ENCODE measurements around the gene SRC. TPM values are rescaled to one million over a fixed set of nuclear protein-coding genes. Genes with fewer than 3 reads are reported as not detected.

Gene SRC
- total RNA-seq, 4 donors from 2014 or later = 23.4 to 36.9 (median 29.0) TPM

DNA sequence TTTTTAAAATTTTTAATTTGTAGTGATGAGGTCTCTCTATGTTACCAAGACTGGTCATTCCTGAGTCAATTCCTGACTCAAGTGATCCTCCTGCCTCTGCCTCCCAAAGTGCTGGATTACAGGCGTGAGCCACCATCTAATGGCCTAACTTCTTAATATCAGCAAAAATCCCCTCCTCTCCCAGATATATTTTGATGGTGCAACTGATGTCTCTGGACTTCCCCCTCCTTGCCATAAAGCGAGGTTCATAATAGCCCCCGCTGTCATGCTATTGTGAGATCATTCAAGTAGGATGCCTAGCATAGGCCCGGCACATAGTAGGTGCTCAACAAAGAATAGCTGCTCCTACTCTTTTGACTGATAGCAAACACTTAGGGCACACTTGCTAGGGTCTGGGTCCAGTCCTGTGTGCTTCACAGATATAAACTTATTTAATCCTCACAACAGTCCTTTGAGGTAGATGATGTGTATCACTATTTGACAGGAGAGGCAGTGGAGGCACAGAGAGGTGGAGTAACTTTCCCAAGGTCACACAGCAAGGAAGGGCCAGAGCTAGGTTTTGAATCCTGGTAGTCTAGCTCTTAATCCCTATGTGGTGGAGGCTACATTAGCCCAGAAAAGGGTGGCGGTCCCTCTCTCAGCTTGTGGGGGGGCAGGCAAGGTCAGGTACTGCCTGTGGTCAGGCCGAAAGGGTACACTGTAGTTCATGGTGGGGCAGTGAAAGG lies 14.6 kb downstream of the SRC start:
- H3K9me3 ChIP-seq = no peaks in the 10 kb centered on the region
- H3K4me3 ChIP-seq = no peak overlapping the region
- TF ChIP-seq, protein P1, sequence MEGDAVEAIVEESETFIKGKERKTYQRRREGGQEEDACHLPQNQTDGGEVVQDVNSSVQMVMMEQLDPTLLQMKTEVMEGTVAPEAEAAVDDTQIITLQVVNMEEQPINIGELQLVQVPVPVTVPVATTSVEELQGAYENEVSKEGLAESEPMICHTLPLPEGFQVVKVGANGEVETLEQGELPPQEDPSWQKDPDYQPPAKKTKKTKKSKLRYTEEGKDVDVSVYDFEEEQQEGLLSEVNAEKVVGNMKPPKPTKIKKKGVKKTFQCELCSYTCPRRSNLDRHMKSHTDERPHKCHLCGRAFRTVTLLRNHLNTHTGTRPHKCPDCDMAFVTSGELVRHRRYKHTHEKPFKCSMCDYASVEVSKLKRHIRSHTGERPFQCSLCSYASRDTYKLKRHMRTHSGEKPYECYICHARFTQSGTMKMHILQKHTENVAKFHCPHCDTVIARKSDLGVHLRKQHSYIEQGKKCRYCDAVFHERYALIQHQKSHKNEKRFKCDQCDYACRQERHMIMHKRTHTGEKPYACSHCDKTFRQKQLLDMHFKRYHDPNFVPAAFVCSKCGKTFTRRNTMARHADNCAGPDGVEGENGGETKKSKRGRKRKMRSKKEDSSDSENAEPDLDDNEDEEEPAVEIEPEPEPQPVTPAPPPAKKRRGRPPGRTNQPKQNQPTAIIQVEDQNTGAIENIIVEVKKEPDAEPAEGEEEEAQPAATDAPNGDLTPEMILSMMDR (IDR thresholded peaks at IDR 0.05) = no peak
- peaks cover 0 to 3% (median 0%) of the 10 kb centered on the region in 3 donors for H3K36me3 ChIP-seq
- peaks cover 0 to 46% (median 26%) of the 10 kb centered on the region in 4 donors for H3K4me1 ChIP-seq
- no peaks in the 10 kb centered on the region for H3K27me3 ChIP-seq
- DNase-seq (ENCODE audit: low spot score in 2 of 2) = no peak
- 94 to 97% methylated on average over 6 of the region's 6 CpGs for WGBS, 2 donors
- no peak overlapping the region for H3K27ac ChIP-seq

DNA sequence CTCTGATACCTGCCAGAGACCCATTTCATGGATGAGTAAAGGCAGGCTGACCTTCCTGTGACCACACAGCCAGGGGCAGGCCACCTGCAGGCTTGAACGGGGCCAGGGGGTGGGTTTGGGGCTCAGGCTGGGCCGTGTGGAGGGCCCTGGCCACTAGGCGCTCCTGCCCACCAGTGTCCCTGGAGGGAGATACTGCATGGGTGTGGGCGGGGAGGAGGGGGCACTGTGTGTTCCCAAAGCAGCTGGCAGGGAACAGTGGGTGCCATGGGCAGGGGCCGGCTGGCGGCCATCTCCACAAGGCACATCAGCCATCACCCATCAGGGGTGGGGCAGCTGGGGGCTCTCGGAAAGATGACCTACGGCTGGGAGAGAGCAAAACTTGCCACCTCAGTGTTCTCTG lies 15.4 kb downstream of the SRC start:
- 73 to 82% methylated on average over 8 of the region's 8 CpGs for WGBS, 2 donors
- peaks cover 0 to 10% (median 0%) of the 10 kb centered on the region in 3 donors for H3K36me3 ChIP-seq
- H3K27ac ChIP-seq = no peak overlapping the region
- DNase-seq (ENCODE audit: low spot score in 2 of 2) = no peak
- H3K9me3 ChIP-seq = no peaks in the 10 kb centered on the region
- H3K27me3 ChIP-seq = no peaks in the 10 kb centered on the region
- TF ChIP-seq, protein P1 (IDR thresholded peaks at IDR 0.05) = no peak
- TF ChIP-seq POLR2A (IDR thresholded peaks at IDR 0.05) = no peak
- TF ChIP-seq EP300 (IDR thresholded peaks at IDR 0.05) = no peak
- peaks cover 0 to 38% (median 20%) of the 10 kb centered on the region in 4 donors for H3K4me1 ChIP-seq
- no peak overlapping the region for H3K4me3 ChIP-seq

DNA sequence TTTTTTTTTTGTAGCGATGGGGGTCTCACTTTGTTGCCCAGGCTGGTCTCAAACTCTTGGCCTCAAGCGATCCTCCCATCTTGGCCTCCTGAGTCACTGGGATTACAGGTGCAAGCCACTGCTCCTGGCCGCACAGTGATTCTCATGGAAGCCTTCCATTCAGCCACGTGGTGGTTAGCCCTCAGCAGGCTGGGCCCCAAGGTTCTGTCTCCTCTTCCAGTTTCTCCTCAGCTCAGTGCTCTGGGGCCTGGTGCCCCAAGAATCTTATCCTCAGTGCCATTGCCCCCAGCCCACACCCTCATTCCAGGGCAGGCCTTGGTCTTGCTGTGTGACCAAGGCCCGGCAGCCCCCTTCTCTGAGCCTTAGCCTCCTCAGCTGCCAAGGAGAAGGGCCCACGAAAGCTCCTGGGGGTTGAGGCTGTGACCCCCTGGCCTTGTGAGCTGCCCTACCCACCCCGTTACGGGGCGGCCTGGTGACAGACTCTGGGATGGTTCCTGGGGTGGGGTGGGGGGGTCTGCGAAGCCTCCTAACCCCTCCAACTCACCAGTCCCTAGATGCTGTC lies 16.4 kb downstream of the SRC start:
- TF ChIP-seq EP300 (IDR thresholded peaks at IDR 0.05) = no peak
- TF ChIP-seq POLR2A (IDR thresholded peaks at IDR 0.05) = no peak
- TF ChIP-seq, protein P1 (IDR thresholded peaks at IDR 0.05) = no peak
- no peak for DNase-seq (ENCODE audit: low spot score in 2 of 2)
- Histone ChIP-seq H3K4me1 (peaks cover 0 to 28% (median 13%) of the 10 kb centered on the region in 4 donors), H3K27ac (no peak overlapping the region), H3K36me3 (peaks cover 0 to 15% (median 0%) of the 10 kb centered on the region in 3 donors), H3K9me3 (no peaks in the 10 kb centered on the region), H3K4me3 (no peak overlapping the region), H3K27me3 (no peaks in the 10 kb centered on the region)
- WGBS, 2 donors = 75 to 77% methylated on average over 10 of the region's 10 CpGs

DNA sequence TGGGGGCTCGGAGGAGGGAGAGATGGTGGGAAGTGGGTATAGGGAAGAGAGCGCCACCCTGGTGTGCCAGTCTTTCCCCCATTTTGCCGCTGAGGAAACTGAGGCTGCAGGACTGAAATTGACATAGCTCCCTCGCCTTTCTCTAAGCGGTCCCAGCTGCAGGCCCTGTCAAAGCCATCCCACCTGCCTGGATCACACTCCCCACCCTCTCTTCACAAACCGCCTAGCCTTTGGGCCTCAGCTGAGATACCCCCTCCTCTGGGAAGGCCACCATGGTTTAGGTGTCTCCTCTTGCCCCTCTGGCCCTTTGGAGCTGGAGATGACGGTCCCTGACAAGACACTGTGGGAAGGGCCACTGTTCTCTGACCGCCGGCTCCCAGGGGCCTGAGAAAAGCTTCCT lies 16.9 kb downstream of the SRC start:
- H3K9me3 ChIP-seq = no peaks in the 10 kb centered on the region
- H3K4me1 ChIP-seq = peaks cover 0 to 23% (median 12%) of the 10 kb centered on the region in 4 donors
- peaks cover 0 to 16% (median 0%) of the 10 kb centered on the region in 3 donors for H3K36me3 ChIP-seq
- H3K27me3 ChIP-seq = no peaks in the 10 kb centered on the region
- 97 to 100% methylated on average over 6 to 9 of the region's 9 CpGs for WGBS, 2 donors
- DNase-seq (ENCODE audit: low spot score in 2 of 2) = no peak
- H3K27ac ChIP-seq = no peak overlapping the region
- no peak overlapping the region for H3K4me3 ChIP-seq
- no peak for TF ChIP-seq POLR2A (IDR thresholded peaks at IDR 0.05)
- no peak for TF ChIP-seq EP300 (IDR thresholded peaks at IDR 0.05)
- TF ChIP-seq, protein P1 (IDR thresholded peaks at IDR 0.05) = no peak

All from tibial nerve (tissue), 4 donors.